ENCODE data around the gene MAP7.

DNA sequence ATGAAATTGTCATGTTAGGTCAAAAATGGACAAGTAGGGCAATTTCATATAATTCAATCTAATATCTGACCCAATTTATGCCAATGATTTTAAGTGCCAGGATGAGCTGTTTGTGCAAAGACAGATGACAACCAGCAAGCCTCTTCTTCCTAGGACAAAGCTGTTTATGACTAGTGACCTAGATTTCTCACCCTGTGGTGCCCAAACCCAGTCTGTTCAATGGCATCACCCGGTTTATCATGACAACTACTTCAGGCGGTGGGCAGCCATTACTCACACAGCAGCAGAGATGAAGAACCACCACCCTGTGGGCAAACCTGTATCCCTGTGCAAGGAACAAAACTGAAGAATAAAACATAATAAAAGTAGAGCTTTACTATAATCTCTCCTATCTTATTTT is 59.0 kb downstream of the MAP7 start:
- TF ChIP-seq, protein P1, sequence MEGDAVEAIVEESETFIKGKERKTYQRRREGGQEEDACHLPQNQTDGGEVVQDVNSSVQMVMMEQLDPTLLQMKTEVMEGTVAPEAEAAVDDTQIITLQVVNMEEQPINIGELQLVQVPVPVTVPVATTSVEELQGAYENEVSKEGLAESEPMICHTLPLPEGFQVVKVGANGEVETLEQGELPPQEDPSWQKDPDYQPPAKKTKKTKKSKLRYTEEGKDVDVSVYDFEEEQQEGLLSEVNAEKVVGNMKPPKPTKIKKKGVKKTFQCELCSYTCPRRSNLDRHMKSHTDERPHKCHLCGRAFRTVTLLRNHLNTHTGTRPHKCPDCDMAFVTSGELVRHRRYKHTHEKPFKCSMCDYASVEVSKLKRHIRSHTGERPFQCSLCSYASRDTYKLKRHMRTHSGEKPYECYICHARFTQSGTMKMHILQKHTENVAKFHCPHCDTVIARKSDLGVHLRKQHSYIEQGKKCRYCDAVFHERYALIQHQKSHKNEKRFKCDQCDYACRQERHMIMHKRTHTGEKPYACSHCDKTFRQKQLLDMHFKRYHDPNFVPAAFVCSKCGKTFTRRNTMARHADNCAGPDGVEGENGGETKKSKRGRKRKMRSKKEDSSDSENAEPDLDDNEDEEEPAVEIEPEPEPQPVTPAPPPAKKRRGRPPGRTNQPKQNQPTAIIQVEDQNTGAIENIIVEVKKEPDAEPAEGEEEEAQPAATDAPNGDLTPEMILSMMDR (IDR thresholded peaks at IDR 0.05): no peak
- no peak for TF ChIP-seq POLR2A (IDR thresholded peaks at IDR 0.05)

All from heart left ventricle (tissue), 13 donors.